OCI-LY3 (cell line): ENCODE measurements around the gene CCDC12.

Experiments
- H2AFZ ChIP-seq: fragments of 200-600, 300-600 bp; shearing (Covaris generic); 2 replicates; pipeline ENCODE4 v1.6.0; 2014; ENCODE audit warnings: antibody characterized with exemption, low read depth, low read length
- H3K27ac ChIP-seq: fragments of 200-600, 300-600 bp; sonication (generic); 2 replicates; pipeline ENCODE4 v1.5.1; 2014; ENCODE audit warnings: mild to moderate bottlenecking, low read length, moderate library complexity, mixed read lengths
- H3K27me3 ChIP-seq: fragments of 200-600, 300-600 bp; sonication (generic); 2 replicates; pipeline ENCODE4 v1.6.1; 2014; ENCODE audit warnings: low read depth, low read length, mixed read lengths
- H3K36me3 ChIP-seq: fragments of 200-600, 300-600 bp; sonication (generic); replicated peaks from 2 replicates; pipeline ENCODE3; 2014; ENCODE audit warnings: low read depth, low read length, mixed read lengths
- H3K4me1 ChIP-seq: fragments of 300-600, 200-600 bp; sonication (generic); 2 replicates; pipeline ENCODE4 v1.6.1; 2014; ENCODE audit warnings: low read length, mixed read lengths
- H3K4me2 ChIP-seq: fragments of 200-600, 300-600 bp; sonication (generic); 2 replicates; pipeline ENCODE4 v1.6.1; 2014; ENCODE audit warnings: low read length, mixed read lengths
- H3K4me3 ChIP-seq: fragments of 300-600, 200-600 bp; sonication (generic); 2 replicates; pipeline ENCODE4 v1.5.1; 2014; ENCODE audit warnings: antibody characterized with exemption, mild to moderate bottlenecking, low read length, moderate library complexity
- H3K79me2 ChIP-seq: fragments of 300-600, 200-600 bp; shearing (Covaris generic); 2 replicates; pipeline ENCODE4 v1.6.1; 2014; ENCODE audit warnings: mild to moderate bottlenecking, low read length, mixed read lengths
- H3K9ac ChIP-seq: fragments of 300-600, 200-600 bp; shearing (Covaris generic); 2 replicates; pipeline ENCODE4 v1.6.0; 2014; ENCODE audit warnings: mild to moderate bottlenecking, low read length, moderate library complexity
- H3K9me3 ChIP-seq: fragments of 200-600, 300-600 bp; shearing (Covaris generic); 2 replicates; pipeline ENCODE4 v1.6.1; 2014; ENCODE audit warnings: low read length, mixed read lengths; ENCODE audit not compliant: insufficient read depth
- H4K20me1 ChIP-seq: fragments of 200-600, 300-600 bp; sonication (generic); 2 replicates; pipeline ENCODE4 v1.6.1; 2016; ENCODE audit warnings: low read length, mixed read lengths; ENCODE audit not compliant: insufficient read depth
- CTCF ChIP-seq: fragments of 200-600, 300-600 bp; sonication (generic); IDR thresholded peaks from 2 replicates; pipeline ENCODE4 v1.5.1; 2014; ENCODE audit warnings: antibody characterized with exemption, low read length, low read depth
- EZH2phosphoT487 ChIP-seq: fragments of 200-600 bp; shearing (Covaris generic); IDR thresholded peaks from 2 replicates; pipeline ENCODE4 v1.6.1; 2018; ENCODE audit warnings: antibody characterized with exemption, mixed run types, low read depth

CCDC12 gene

GRCh38 chr3:46990573-46991374, 14.2 kb upstream of the CCDC12 start:
- H3K27me3 ChIP-seq, result no peaks in the 10 kb centered on the region
- H4K20me1 ChIP-seq, result no peaks in the 10 kb centered on the region
- no peak overlapping the region for H2AFZ ChIP-seq
- no peaks in the 10 kb centered on the region for H3K9me3 ChIP-seq
- H3K4me1 ChIP-seq, result peaks cover 51% of the 10 kb centered on the region
- H3K79me2 ChIP-seq, result peaks cover 21% of the 10 kb centered on the region
- peaks cover 30% of the 10 kb centered on the region for H3K36me3 ChIP-seq
- H3K27ac ChIP-seq, result peak overlapping the region; percentile 75
- peak overlapping the region; percentile 59; the same call in 1 of the 2 replicates for H3K9ac ChIP-seq
- TF ChIP-seq EZH2phosphoT487, result no peak
- TF ChIP-seq CTCF, result no peak
- H3K4me3 ChIP-seq, result peak overlapping the region; percentile 31
- peak overlapping the region; percentile 60 for H3K4me2 ChIP-seq

GRCh38 chr3:46989146-46989810, 12.7 kb upstream of the CCDC12 start:
- H3K4me2 ChIP-seq, result no peak overlapping the region
- no peaks in the 10 kb centered on the region for H3K27me3 ChIP-seq
- peaks cover 25% of the 10 kb centered on the region for H3K36me3 ChIP-seq
- no peaks in the 10 kb centered on the region for H4K20me1 ChIP-seq
- H3K9me3 ChIP-seq, result no peaks in the 10 kb centered on the region
- peaks cover 36% of the 10 kb centered on the region for H3K79me2 ChIP-seq
- H3K4me3 ChIP-seq, result no peak overlapping the region
- no peak for TF ChIP-seq CTCF
- TF ChIP-seq EZH2phosphoT487, result no peak
- no peak overlapping the region for H2AFZ ChIP-seq
- H3K27ac ChIP-seq, result peak overlapping the region; percentile 75
- peaks cover 51% of the 10 kb centered on the region for H3K4me1 ChIP-seq
- H3K9ac ChIP-seq, result no peak overlapping the region

GRCh38 chr3:46988616-46989015, 12.1 kb upstream of the CCDC12 start:
- no peaks in the 10 kb centered on the region for H4K20me1 ChIP-seq
- peaks cover 51% of the 10 kb centered on the region for H3K4me1 ChIP-seq
- no peak overlapping the region for H3K4me3 ChIP-seq
- H3K9me3 ChIP-seq, result no peaks in the 10 kb centered on the region
- no peak for TF ChIP-seq CTCF
- no peak for TF ChIP-seq EZH2phosphoT487
- H3K27ac ChIP-seq, result peak overlapping the region; percentile 7; the same call in 1 of the 2 replicates
- peaks cover 25% of the 10 kb centered on the region for H3K36me3 ChIP-seq
- peaks cover 38% of the 10 kb centered on the region for H3K79me2 ChIP-seq
- H3K27me3 ChIP-seq, result no peaks in the 10 kb centered on the region
- no peak overlapping the region for H2AFZ ChIP-seq
- no peak overlapping the region for H3K4me2 ChIP-seq
- no peak overlapping the region for H3K9ac ChIP-seq

GRCh38 chr3:46987743-46988401, 11.3 kb upstream of the CCDC12 start:
- Histone ChIP-seq H3K4me1 (peaks cover 51% of the 10 kb centered on the region), H4K20me1 (0 out of 2 replicates have a peak, but pooled peaks cover under 1% of the 10 kb centered on the region), H3K4me3 (peak overlapping the region; percentile 38; the same call in 1 of the 2 replicates), H2AFZ (no peak overlapping the region), H3K79me2 (peaks cover 42% of the 10 kb centered on the region), H3K27me3 (no peaks in the 10 kb centered on the region), H3K9me3 (no peaks in the 10 kb centered on the region), H3K4me2 (peak overlapping the region; percentile 57), H3K36me3 (peaks cover 21% of the 10 kb centered on the region), H3K27ac (peak overlapping the region; percentile 41), H3K9ac (peak overlapping the region; percentile 33; the same call in 1 of the 2 replicates)
- TF ChIP-seq CTCF, result no peak
- TF ChIP-seq EZH2phosphoT487, result no peak
